Stimulated activated memory B cell treated with anti-CD40 and anti-IgM and Interleukin-4, amounts not matched to agents 10 μg/mL and 1 μg/mL and 100 μg/mL, for 72 hours (primary cell): ENCODE measurements around the gene SH3RF3.

ENCODE experiments used
- ATAC-seq: fragments of 150-1000 bp; cut with Tn5 transposase; 2 replicates; pipeline ENCODE4 v1.10.0; 2021
- H3K27ac Mint-ChIP-seq: one replicate; pipeline ENCODE4 v1.8.0; 2022; ENCODE audit warnings: mild to moderate bottlenecking, mixed read lengths
- H3K27me3 Mint-ChIP-seq: one replicate; pipeline ENCODE4 v1.8.0; 2022; ENCODE audit warnings: mixed read lengths
- H3K36me3 Mint-ChIP-seq: one replicate; pipeline ENCODE4 v1.8.0; 2022; ENCODE audit warnings: mixed read lengths
- H3K4me1 Mint-ChIP-seq: one replicate; pipeline ENCODE4 v1.8.0; 2022; ENCODE audit warnings: mixed read lengths
- H3K4me3 Mint-ChIP-seq: one replicate; pipeline ENCODE4 v1.8.0; 2022; ENCODE audit warnings: mild to moderate bottlenecking, moderate library complexity, mixed read lengths
- H3K9me3 Mint-ChIP-seq: one replicate; pipeline ENCODE4 v1.8.0; 2022; ENCODE audit warnings: mixed read lengths

The SH3RF3 gene

GRCh38 chr2:109187711-109188495, 58.9 kb downstream of the SH3RF3 start:
- Mint-ChIP-seq H3K4me1 (no peaks in the 10 kb centered on the region), H3K27me3 (peaks cover 20% of the 10 kb centered on the region), H3K36me3 (no peaks in the 10 kb centered on the region), H3K9me3 (no peaks in the 10 kb centered on the region), H3K27ac (no peak overlapping the region), H3K4me3 (no peak overlapping the region)
- no peak for ATAC-seq

DNA sequence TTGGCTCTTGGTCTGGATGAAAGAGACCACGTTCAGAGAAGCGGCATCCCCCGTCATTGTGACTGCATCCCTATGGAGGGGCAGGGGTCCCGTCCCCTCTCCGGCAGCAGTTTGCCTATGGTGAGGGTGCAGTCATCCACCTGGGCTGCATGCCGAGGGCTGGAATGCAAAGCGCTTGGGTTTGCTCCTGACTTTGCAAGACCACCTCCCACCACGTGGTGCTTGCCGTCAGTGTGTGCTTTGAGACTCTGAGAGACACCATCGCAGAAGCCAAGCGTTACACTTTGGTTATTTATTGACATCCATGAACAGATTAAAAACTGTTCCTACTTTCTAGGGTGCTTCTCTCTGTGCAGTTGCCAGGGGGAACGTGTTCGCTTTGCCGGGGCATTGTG, 59.5 kb downstream of the SH3RF3 start:
- Mint-ChIP-seq H3K4me1 (no peaks in the 10 kb centered on the region), H3K4me3 (no peak overlapping the region), H3K9me3 (no peaks in the 10 kb centered on the region), H3K36me3 (no peaks in the 10 kb centered on the region), H3K27ac (no peak overlapping the region), H3K27me3 (peaks cover 20% of the 10 kb centered on the region)
- ATAC-seq: no peak

GRCh38 chr2:109188898-109189297, 59.9 kb downstream of the SH3RF3 start:
- Mint-ChIP-seq H3K27ac (no peak overlapping the region), H3K4me3 (no peak overlapping the region), H3K9me3 (no peaks in the 10 kb centered on the region), H3K27me3 (peaks cover 22% of the 10 kb centered on the region), H3K4me1 (no peaks in the 10 kb centered on the region), H3K36me3 (no peaks in the 10 kb centered on the region)
- no peak for ATAC-seq

GRCh38 chr2:109189751-109190150, 60.7 kb downstream of the SH3RF3 start:
- Mint-ChIP-seq H3K27ac (no peak overlapping the region), H3K36me3 (no peaks in the 10 kb centered on the region), H3K4me1 (peaks cover 3% of the 10 kb centered on the region), H3K9me3 (no peaks in the 10 kb centered on the region), H3K27me3 (peaks cover 30% of the 10 kb centered on the region), H3K4me3 (no peak overlapping the region)
- no peak for ATAC-seq

DNA sequence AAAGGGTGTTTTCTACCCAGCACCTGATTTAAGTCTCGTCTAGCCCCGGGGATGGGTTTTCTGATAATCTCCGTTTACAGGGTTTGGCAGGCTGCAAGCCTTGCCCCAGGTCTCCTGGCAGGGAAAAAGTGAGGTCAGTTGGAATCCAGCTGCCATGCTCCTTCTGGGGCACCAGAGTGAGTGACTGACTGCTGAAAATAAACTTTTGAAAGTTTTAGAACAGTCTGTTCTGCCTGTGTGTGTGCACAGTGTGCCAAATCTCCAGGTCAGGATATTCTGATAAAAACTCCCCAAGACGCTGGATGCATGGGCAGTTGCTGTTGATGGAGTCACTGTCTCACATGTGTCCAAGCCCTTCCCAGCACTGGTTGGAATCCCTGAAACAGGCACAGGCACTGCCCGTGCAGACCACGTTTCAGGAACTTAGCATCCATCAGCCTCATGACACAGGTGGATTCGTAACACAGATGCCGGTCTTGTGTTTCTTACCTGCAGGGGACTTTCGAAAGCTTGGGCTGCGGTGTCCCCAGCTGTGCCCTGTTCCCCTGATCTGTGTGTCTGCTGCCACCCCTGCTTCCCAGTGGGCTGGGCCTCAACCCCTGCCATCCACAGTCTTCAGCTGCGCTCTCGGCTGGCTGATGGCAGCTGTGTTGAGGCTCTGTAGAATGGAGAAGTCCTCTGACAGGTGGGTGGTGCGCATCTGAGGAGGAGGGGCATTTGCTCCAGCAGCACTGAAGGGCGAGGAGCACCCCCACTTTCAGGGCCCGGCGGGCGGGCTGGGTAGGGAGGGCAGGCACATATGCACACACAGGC, 65.0 kb downstream of the SH3RF3 start:
- Mint-ChIP-seq H3K4me3 (no peak overlapping the region), H3K9me3 (peaks cover under 1% of the 10 kb centered on the region), H3K36me3 (no peaks in the 10 kb centered on the region), H3K27me3 (peaks cover 57% of the 10 kb centered on the region), H3K27ac (no peak overlapping the region), H3K4me1 (peaks cover 7% of the 10 kb centered on the region)
- no peak for ATAC-seq

DNA sequence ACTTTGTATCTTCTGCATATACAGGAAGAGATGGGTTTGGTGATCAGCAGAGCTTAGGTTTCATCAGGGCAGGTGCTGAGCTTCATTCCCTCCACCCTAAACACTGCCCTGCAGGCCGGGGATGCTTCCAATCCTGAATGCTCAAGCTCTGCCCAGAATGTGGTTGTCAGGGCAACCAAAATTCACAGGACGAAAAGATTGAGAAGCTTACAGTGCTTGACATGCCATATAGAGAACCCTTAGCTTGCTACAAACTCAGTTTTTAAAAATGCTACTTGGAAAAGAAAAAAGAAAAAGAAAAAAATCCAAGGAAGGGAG, 65.6 kb downstream of the SH3RF3 start:
- ATAC-seq: no peak
- Mint-ChIP-seq H3K9me3 (peaks cover 5% of the 10 kb centered on the region), H3K4me1 (peaks cover 7% of the 10 kb centered on the region), H3K36me3 (no peaks in the 10 kb centered on the region), H3K4me3 (no peak overlapping the region), H3K27me3 (peaks cover 55% of the 10 kb centered on the region), H3K27ac (no peak overlapping the region)

DNA sequence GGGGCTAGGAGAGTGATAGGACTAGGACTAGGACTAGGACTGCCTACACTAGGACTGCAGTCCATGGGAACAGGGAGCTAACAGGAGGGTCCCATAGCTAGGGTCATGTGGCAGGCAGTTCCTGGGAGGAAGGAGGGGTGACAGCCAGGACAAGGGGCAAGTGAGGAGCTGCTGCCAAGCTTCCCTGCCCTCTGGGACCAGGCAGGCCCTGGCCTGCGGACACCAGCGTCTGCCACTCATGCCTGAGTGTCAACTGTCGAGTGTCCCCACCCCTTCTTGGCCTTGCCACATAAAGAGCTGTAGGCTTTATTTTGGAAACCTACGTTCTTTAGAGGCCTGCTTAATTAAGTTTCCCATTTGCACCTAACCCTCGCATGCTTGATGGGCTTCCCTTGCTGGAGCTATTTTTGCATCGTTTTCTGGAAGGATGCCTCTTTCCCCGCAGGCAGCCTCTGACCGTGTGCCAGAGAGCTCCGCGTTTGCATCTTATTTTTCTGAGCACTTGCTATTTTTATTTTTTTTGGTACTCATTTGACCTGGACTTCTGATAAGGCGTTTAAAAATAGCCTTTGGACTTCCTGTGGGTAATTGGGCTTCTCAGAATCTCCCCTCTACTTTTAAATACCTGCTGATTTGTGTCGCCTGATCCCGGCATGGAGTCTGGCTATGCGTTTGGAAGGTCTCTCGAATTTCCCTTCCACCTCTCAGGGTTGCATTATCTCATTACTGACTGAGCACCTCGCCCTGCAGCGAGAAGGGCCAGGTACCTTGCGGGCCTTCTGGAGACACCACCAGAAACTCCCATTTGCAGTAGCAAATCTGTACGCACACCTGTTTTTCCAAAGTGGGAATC, 66.4 kb downstream of the SH3RF3 start:
- H3K4me3 Mint-ChIP-seq: no peak overlapping the region
- peaks cover 47% of the 10 kb centered on the region for H3K27me3 Mint-ChIP-seq

DNA sequence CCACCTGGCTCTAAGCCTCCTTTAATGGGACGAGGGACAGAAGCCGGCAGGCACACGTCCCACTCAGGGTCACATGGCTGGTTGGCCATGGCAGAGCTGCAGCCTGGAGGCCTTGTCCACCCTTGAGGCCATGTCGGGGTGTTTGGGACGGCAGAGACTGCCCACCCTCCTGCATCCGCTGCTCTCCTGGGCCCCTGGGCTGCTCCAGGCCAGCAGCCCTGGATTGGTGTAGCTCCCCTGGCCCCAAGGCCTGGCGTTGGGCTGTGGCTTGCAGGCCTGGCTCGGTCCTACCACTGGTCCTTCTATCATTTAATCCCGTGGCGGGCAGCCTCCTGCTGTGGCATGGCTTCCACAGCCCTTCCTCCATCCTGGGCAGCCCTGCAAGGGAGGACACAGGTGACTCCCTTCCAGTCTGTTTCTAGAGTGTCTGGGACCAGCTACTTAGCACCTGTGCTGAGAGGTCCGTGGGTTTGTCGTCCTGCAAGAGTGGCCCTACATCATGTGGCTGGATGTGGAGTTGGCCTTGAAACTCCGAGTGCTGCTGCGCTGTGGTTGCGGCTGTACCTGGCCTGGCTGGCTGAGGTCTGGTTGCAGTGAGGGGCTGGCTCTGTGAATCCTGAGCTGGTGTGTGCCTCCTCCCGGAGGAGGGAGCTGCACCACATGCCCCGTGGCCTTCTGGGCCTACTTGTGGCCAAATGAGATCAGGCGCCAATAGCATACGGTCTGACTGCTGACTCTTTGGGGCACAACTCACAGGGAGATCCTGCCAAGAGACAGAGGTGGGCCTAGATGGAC, 67.3 kb downstream of the SH3RF3 start:
- no peaks in the 10 kb centered on the region for H3K36me3 Mint-ChIP-seq
- peaks cover 7% of the 10 kb centered on the region for H3K4me1 Mint-ChIP-seq
- ATAC-seq: no peak
- peaks cover 38% of the 10 kb centered on the region for H3K27me3 Mint-ChIP-seq
- H3K27ac Mint-ChIP-seq: no peak overlapping the region
- H3K4me3 Mint-ChIP-seq: no peak overlapping the region
- H3K9me3 Mint-ChIP-seq: peaks cover 5% of the 10 kb centered on the region

More for the DNA sequence above, 66.4 kb downstream of the SH3RF3 start:
- Mint-ChIP-seq H3K36me3 (no peaks in the 10 kb centered on the region), H3K9me3 (peaks cover 5% of the 10 kb centered on the region), H3K27ac (no peak overlapping the region), H3K4me1 (peaks cover 7% of the 10 kb centered on the region)
- ATAC-seq: no peak

GRCh38 chr2:109197491-109198418, 68.8 kb downstream of the SH3RF3 start:
- H3K36me3 Mint-ChIP-seq: no peaks in the 10 kb centered on the region
- no peak for ATAC-seq
- H3K4me1 Mint-ChIP-seq: peaks cover 7% of the 10 kb centered on the region
- H3K27me3 Mint-ChIP-seq: peaks cover 37% of the 10 kb centered on the region
- peaks cover 5% of the 10 kb centered on the region for H3K9me3 Mint-ChIP-seq
- no peak overlapping the region for H3K4me3 Mint-ChIP-seq
- no peak overlapping the region for H3K27ac Mint-ChIP-seq

- H3K27ac Mint-ChIP-seq: no peak overlapping the region
- no peak for ATAC-seq
- peaks cover 3% of the 10 kb centered on the region for H3K4me1 Mint-ChIP-seq
- H3K36me3 Mint-ChIP-seq: no peaks in the 10 kb centered on the region
- H3K4me3 Mint-ChIP-seq: no peak overlapping the region
- peaks cover 5% of the 10 kb centered on the region for H3K9me3 Mint-ChIP-seq
- peaks cover 26% of the 10 kb centered on the region for H3K27me3 Mint-ChIP-seq
These were observed 70.8 kb downstream of the SH3RF3 start for GRCh38 chr2:109199790-109200189.

- no peak overlapping the region for H3K27ac Mint-ChIP-seq
- H3K36me3 Mint-ChIP-seq: no peaks in the 10 kb centered on the region
- ATAC-seq: no peak
- H3K9me3 Mint-ChIP-seq: peaks cover 5% of the 10 kb centered on the region
- H3K4me1 Mint-ChIP-seq: no peaks in the 10 kb centered on the region
- H3K27me3 Mint-ChIP-seq: peaks cover 16% of the 10 kb centered on the region
- no peak overlapping the region for H3K4me3 Mint-ChIP-seq
These were observed 71.8 kb downstream of the SH3RF3 start for GRCh38 chr2:109200616-109201464.

- Mint-ChIP-seq H3K9me3 (peaks cover 5% of the 10 kb centered on the region), H3K4me1 (no peaks in the 10 kb centered on the region), H3K36me3 (no peaks in the 10 kb centered on the region), H3K27ac (no peak overlapping the region), H3K4me3 (no peak overlapping the region), H3K27me3 (peaks cover 7% of the 10 kb centered on the region)
- ATAC-seq: no peak
These were observed 72.7 kb downstream of the SH3RF3 start for GRCh38 chr2:109201465-109202327.
